SK-N-SH (cell line): Measurements from ENCODE around the gene GMPPA.

ENCODE experiments used
- CTCF ChIP-seq: fragments of 200-600 bp; sonication (generic); IDR thresholded peaks from 2 replicates; pipeline ENCODE4 v1.6.1; 2017; ENCODE audit warnings: antibody characterized with exemption, mild to moderate bottlenecking, moderate library complexity
- EP300 ChIP-seq, 2 experiments: IDR thresholded peaks; 2 replicates each; pipeline versions ENCODE4 v1.4.0 to v1.6.1; 2012; ENCODE audit warnings: borderline replicate concordance in 1 of 2, low read depth in 1 of 2, low read length in 1 of 2
- EZH2phosphoT487 ChIP-seq: fragments of 200-600 bp; sonication (generic); IDR thresholded peaks from 2 replicates; pipeline ENCODE4 v1.6.1; 2017; ENCODE audit warnings: low read depth, mixed run types, mild to moderate bottlenecking, antibody characterized with exemption, moderate library complexity, borderline replicate concordance
- IRF3 ChIP-seq: fragments of 150-350 bp; IDR thresholded peaks from 2 replicates; pipeline ENCODE4 v1.6.1; 2016; ENCODE audit warnings: mild to moderate bottlenecking, low read depth, low read length
- JUND ChIP-seq: IDR thresholded peaks from 2 replicates; pipeline ENCODE4 v1.4.0; 2012
- MAX ChIP-seq: IDR thresholded peaks from 2 replicates; pipeline ENCODE4 v1.4.0; 2012; ENCODE audit warnings: low read depth
- NFIC ChIP-seq: IDR thresholded peaks from 2 replicates; pipeline ENCODE4 v1.4.0; 2012; ENCODE audit warnings: borderline replicate concordance
- NRF1 ChIP-seq: IDR thresholded peaks from 2 replicates; pipeline ENCODE4 v1.6.1; 2012; ENCODE audit warnings: low read depth, mild to moderate bottlenecking, low read length
- POLR2AphosphoS5 ChIP-seq: IDR thresholded peaks from 2 replicates; pipeline ENCODE4 v1.6.1; 2012; ENCODE audit warnings: low read depth, low read length
- RAD21 ChIP-seq: IDR thresholded peaks from 2 replicates; pipeline ENCODE4 v1.6.1; 2012; ENCODE audit warnings: mild to moderate bottlenecking, low read length
- REST ChIP-seq: IDR thresholded peaks from 2 replicates; pipeline ENCODE4 v1.6.1; 2012; ENCODE audit warnings: mild to moderate bottlenecking, low read depth, low read length, moderate library complexity
- SMC3 ChIP-seq: IDR thresholded peaks from 2 replicates; pipeline ENCODE4 v1.6.1; 2012; ENCODE audit warnings: low read depth, low read length, improper control_type of control experiment
- TEAD4 ChIP-seq: IDR thresholded peaks from 2 replicates; pipeline ENCODE4 v1.4.0; 2012; ENCODE audit warnings: mild to moderate bottlenecking, borderline replicate concordance; ENCODE audit not compliant: insufficient read depth
- USF2 ChIP-seq: fragments of 150-350 bp; IDR thresholded peaks from 2 replicates; pipeline ENCODE4 v1.6.1; 2017; ENCODE audit warnings: antibody characterized with exemption, low read length, low read depth, borderline replicate concordance

GRCh38 chr2:219519526-219519916 is 20.8 kb downstream of the GMPPA start:
- TF ChIP-seq SMC3 (no peak), REST (peak; percentile 60; the same call in 1 of the 2 replicates), CTCF (no peak), TEAD4 (no peak), IRF3 (no peak), EP300 (IDR thresholded peaks at IDR 0.05; ENCODE audit: borderline replicate concordance in 1 of 2, low read depth in 1 of 2, low read length in 1 of 2) (no peak), RAD21 (no peak), NFIC (no peak), NRF1 (no peak), MAX (no peak), JUND (no peak), USF2 (no peak), EZH2phosphoT487 (no peak), POLR2AphosphoS5 (no peak)
